A549 (cell line): ENCODE measurements around the gene WDR82. TPM values are rescaled to one million over a fixed set of nuclear protein-coding genes. Genes with fewer than 3 reads are reported as not detected.

Experiments used
- ATAC-seq, 2 experiments: fragments of 200-7000 bp in 1 of 2; fragments of >200 bp in 1 of 2; cut with Nextera tagmentation in 1 of 2; cut with Tn5 transposase in 1 of 2; 3 replicates each; pipeline versions ENCODE4 v1.8.0 to v1.9.1; 2018 to 2020; ENCODE audit warnings: mild to moderate bottlenecking in 1 of 2, moderate library complexity in 1 of 2
- CTCF ChIA-PET: fragments of 300-600 bp; sonication (Branson Sonifier 250); formaldehyde crosslinking; extraction: SDS; loops from one replicate; lab custom pipeline; 2021; ENCODE audit warnings: antibody characterized with exemption, inconsistent platforms; lab: Yijun Ruan, JAX
- POLR2A ChIA-PET: fragments of 350-600 bp; formaldehyde crosslinking; extraction: SDS; loops from one replicate; lab custom pipeline; 2021; ENCODE audit warnings: antibody characterized with exemption, inconsistent platforms; lab: Yijun Ruan, JAX
- DNase-seq, 2 experiments: peaks; one replicate each; pipeline versions ENCODE4 v3.0.0 to v3.0.0-alpha.2; 2011 to 2016; ENCODE audit warnings: low read depth in 1 of 2, low spot score in 1 of 2
- FAIRE-seq: peaks from 2 replicates; lab custom pipeline; 2011; peaks lifted over from hg19 to GRCh38; lab: Jason Lieb, UNC
- H3K27ac ChIP-seq, 2 experiments: fragments of >200 bp; sonication (Bioruptor Twin); formaldehyde crosslinking; 3 replicates each; pipeline ENCODE4 v1.5.1; 2016 to 2017
- H3K4me1 ChIP-seq: fragments of >200 bp; sonication (Bioruptor Twin); formaldehyde crosslinking; 3 replicates; pipeline ENCODE4 v1.6.1; 2016
- H3K4me2 ChIP-seq: fragments of >200 bp; sonication (Bioruptor Twin); formaldehyde crosslinking; 3 replicates; pipeline ENCODE4 v1.6.1; 2016
- H3K4me3 ChIP-seq: fragments of >200 bp; sonication (Bioruptor Twin); formaldehyde crosslinking; 3 replicates; pipeline ENCODE4 v1.5.1; 2016
- H3K9me3 ChIP-seq: fragments of >200 bp; sonication (Bioruptor Twin); formaldehyde crosslinking; 3 replicates; pipeline ENCODE4 v1.6.1; 2016
- BHLHE40 ChIP-seq: IDR thresholded peaks from 2 replicates; pipeline ENCODE4 v1.6.1; 2012; ENCODE audit warnings: low read depth, low read length, inconsistent platforms
- CBX2 ChIP-seq: fragments of 200-600 bp; sonication (generic); IDR thresholded peaks from 2 replicates; pipeline ENCODE4 v1.6.1; 2016; ENCODE audit warnings: low read depth, mild to moderate bottlenecking, borderline replicate concordance
- CHD4 ChIP-seq: fragments of 200-600 bp; sonication (generic); IDR thresholded peaks from 2 replicates; pipeline ENCODE4 v1.6.1; 2016; ENCODE audit warnings: antibody characterized with exemption, mild to moderate bottlenecking, borderline replicate concordance
- EHF ChIP-seq: fragments of 250-450 bp; sonication (Bioruptor Pico); IDR thresholded peaks from 2 replicates; pipeline ENCODE4 v1.5.0; 2020; ENCODE audit warnings: mild to moderate bottlenecking
- EHMT2 ChIP-seq: fragments of 200-600 bp; sonication (generic); IDR thresholded peaks from 2 replicates; pipeline ENCODE4 v1.6.1; 2016; ENCODE audit warnings: antibody characterized with exemption, low read depth, mild to moderate bottlenecking, moderate library complexity
- FOXS1 ChIP-seq: fragments of 250-450 bp; sonication (Bioruptor Pico); IDR thresholded peaks from 2 replicates; pipeline ENCODE4 v1.5.0; 2020; ENCODE audit warnings: mild to moderate bottlenecking, moderate library complexity
- HDAC2 ChIP-seq: fragments of 200-600 bp; sonication (generic); IDR thresholded peaks from 2 replicates; pipeline ENCODE4 v1.6.1; 2016
- HOXB13 ChIP-seq: fragments of 250-450 bp; sonication (Bioruptor Pico); IDR thresholded peaks from 2 replicates; pipeline ENCODE4 v1.5.0; 2020; ENCODE audit warnings: low read depth, mild to moderate bottlenecking, moderate library complexity
- JUNB ChIP-seq: fragments of >200 bp; sonication (Bioruptor Twin); formaldehyde crosslinking; IDR thresholded peaks from 2 replicates; pipeline ENCODE4 v1.6.1; 2016
- KDM1A ChIP-seq: fragments of 200-600 bp; sonication (generic); IDR thresholded peaks from 2 replicates; pipeline ENCODE4 v1.6.1; 2016; ENCODE audit warnings: low read depth, mild to moderate bottlenecking
- MAFK ChIP-seq: fragments of 450-650 bp; IDR thresholded peaks from 2 replicates; pipeline ENCODE4 v1.6.1; 2014; ENCODE audit not compliant: partially characterized antibody
- MYC ChIP-seq: IDR thresholded peaks from 2 replicates; pipeline ENCODE4 v1.6.1; 2012; ENCODE audit warnings: mild to moderate bottlenecking, inconsistent platforms, low read length, improper control_type of control experiment, borderline replicate concordance
- NPAS2 ChIP-seq: fragments of 250-450 bp; sonication (Bioruptor Pico); IDR thresholded peaks from 2 replicates; pipeline ENCODE4 v1.8.0; 2022; ENCODE audit warnings: mild to moderate bottlenecking, moderate library complexity, borderline replicate concordance
- POLR2AphosphoS2 ChIP-seq: conservative IDR thresholded peaks from 2 replicates; pipeline ENCODE4 v1.6.1; 2012; ENCODE audit warnings: low read length, improper control_type of control experiment, inconsistent platforms
- RARB ChIP-seq: fragments of 250-450 bp; sonication (Bioruptor Pico); IDR thresholded peaks from 2 replicates; pipeline ENCODE4 v1.8.0; 2021; ENCODE audit warnings: mild to moderate bottlenecking, moderate library complexity
- RCOR1 ChIP-seq: fragments of 150-350 bp; IDR thresholded peaks from 2 replicates; pipeline ENCODE4 v1.6.1; 2014; ENCODE audit warnings: antibody characterized with exemption, low read length, low read depth
- ZFP36 ChIP-seq: fragments of 450-650 bp; IDR thresholded peaks from 2 replicates; pipeline ENCODE4 v1.6.1; 2014; ENCODE audit warnings: borderline replicate concordance; ENCODE audit not compliant: partially characterized antibody
- WGBS: methylation state at CpG from one replicate; pipeline ENCODE4 v1.1.6; 2017; ENCODE audit errors: missing lambda C conversion rate; 5-methylcytosine and 5-hydroxymethylcytosine counted together
- polyA plus RNA-seq, 4 experiments: library from polyadenylated mRNA; depleted of rRNA in 3 of 4; stranded (reverse); fragments of >200 nt; fragmentation: RNase III in 1 of 4; extraction: RNeasy Plus Mini Kit Qiagen cat#74134 plus additional on column Dnase treatment in 1 of 4; gene quantifications; 2 replicates in 3 of 4; 3 replicates in 1 of 4; pipeline ENCODE4 v1.2.3, GENCODE V29; 2011 to 2017
- TF ChIP-seq, protein P1 (sequence below): fragments of >200 bp; sonication (Bioruptor Twin); formaldehyde crosslinking; IDR thresholded peaks from 3 replicates; pipeline ENCODE4 v1.6.1; 2016
- TF ChIP-seq, protein P2 (sequence below): fragments of >200 bp; sonication (Bioruptor Twin); formaldehyde crosslinking; IDR thresholded peaks from 3 replicates; pipeline ENCODE4 v1.5.1; 2016
- TF ChIP-seq, protein P3 (sequence below): fragments of 450-650 bp; IDR thresholded peaks from 2 replicates; pipeline ENCODE4 v1.6.1; 2014; ENCODE audit warnings: antibody characterized with exemption
- TF ChIP-seq, protein P4 (sequence below): fragments of 150-350 bp; IDR thresholded peaks from 2 replicates; pipeline ENCODE4 v1.6.1; 2014; ENCODE audit warnings: low read depth, mild to moderate bottlenecking, low read length
- TF ChIP-seq, protein P5 (sequence below): IDR thresholded peaks from 2 replicates; pipeline ENCODE4 v1.6.1; 2012; ENCODE audit warnings: low read depth, borderline replicate concordance
- TF ChIP-seq, protein P6 (sequence below): fragments of >200 bp; sonication (Bioruptor Twin); formaldehyde crosslinking; IDR thresholded peaks from 2 replicates; pipeline ENCODE4 v1.6.1; 2016
- TF ChIP-seq, protein P7 (sequence below): IDR thresholded peaks from 2 replicates; pipeline ENCODE4 v1.6.1; 2012

The WDR82 gene
- polyA plus RNA-seq, 2 of the 4 experiments (the other 2 are of a cell fraction): 50.6 to 52.7 TPM

DNA sequence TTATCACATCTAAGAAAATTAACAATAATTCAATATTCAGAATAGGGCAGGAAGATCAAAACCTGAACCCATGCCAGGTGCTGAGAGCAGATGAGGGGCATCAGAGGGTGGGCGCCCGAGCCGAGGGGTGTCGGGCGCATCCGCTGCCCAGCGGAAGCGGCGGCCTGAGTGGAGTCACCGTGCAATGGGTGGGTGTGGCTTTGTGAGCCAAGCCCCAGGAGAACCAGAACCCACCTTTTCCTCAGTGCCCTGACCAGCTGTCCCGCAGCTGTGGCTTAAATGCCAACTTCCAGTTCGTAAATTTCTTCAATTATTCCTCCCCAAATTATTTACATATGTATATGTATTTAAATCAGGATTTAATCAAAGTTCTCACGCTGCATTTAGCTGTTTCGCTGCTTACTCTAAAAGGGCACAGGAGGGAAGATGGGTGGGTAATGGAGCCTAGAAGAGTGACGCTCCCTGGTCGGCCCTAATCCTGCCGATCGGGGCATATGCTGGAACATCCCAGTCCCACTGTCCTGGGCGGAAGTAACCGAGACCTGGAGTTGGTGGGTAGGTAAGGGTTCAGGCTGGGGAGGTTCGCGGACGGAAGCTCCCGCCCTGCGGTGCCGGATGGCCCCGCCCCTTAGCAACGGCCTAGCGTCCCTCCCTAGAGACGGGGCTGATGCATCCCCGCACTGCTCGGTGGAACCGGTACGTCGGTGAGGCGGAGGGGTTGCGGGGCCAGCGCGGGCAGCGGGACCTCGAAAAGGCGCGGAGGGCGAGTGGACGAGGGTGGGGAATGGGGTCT lies 39.0 kb upstream of the WDR82 start:
- H3K9me3 ChIP-seq: no peaks in the 10 kb centered on the region
- no peak for DNase-seq
- no peak overlapping the region for H3K4me2 ChIP-seq
- no peak for ATAC-seq
- H3K4me3 ChIP-seq: no peak overlapping the region
- POLR2A ChIA-PET: no interaction called here
- TF ChIP-seq RARB (CRISPR knock-in tag) (no peak), KDM1A (no peak), MYC (no peak), MAFK (no peak), JUNB (no peak)
- TF ChIP-seq, protein P1, sequence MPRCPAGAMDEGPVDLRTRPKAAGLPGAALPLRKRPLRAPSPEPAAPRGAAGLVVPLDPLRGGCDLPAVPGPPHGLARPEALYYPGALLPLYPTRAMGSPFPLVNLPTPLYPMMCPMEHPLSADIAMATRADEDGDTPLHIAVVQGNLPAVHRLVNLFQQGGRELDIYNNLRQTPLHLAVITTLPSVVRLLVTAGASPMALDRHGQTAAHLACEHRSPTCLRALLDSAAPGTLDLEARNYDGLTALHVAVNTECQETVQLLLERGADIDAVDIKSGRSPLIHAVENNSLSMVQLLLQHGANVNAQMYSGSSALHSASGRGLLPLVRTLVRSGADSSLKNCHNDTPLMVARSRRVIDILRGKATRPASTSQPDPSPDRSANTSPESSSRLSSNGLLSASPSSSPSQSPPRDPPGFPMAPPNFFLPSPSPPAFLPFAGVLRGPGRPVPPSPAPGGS: no peak
- TF ChIP-seq, protein P2, sequence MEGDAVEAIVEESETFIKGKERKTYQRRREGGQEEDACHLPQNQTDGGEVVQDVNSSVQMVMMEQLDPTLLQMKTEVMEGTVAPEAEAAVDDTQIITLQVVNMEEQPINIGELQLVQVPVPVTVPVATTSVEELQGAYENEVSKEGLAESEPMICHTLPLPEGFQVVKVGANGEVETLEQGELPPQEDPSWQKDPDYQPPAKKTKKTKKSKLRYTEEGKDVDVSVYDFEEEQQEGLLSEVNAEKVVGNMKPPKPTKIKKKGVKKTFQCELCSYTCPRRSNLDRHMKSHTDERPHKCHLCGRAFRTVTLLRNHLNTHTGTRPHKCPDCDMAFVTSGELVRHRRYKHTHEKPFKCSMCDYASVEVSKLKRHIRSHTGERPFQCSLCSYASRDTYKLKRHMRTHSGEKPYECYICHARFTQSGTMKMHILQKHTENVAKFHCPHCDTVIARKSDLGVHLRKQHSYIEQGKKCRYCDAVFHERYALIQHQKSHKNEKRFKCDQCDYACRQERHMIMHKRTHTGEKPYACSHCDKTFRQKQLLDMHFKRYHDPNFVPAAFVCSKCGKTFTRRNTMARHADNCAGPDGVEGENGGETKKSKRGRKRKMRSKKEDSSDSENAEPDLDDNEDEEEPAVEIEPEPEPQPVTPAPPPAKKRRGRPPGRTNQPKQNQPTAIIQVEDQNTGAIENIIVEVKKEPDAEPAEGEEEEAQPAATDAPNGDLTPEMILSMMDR: no peak
- CTCF ChIA-PET: interaction anchor here (0.8 to 1.7 kb wide), 4 partner anchors 17 to 97 kb away, joined by 3 to 6 read pairs (median 4); no protein-coding TSS in a partner anchor
- 92% methylated on average over 38 of the region's 45 CpGs for WGBS
- H3K4me1 ChIP-seq: peaks cover 16% of the 10 kb centered on the region
- no peak overlapping the region for H3K27ac ChIP-seq
- no peak for FAIRE-seq

DNA sequence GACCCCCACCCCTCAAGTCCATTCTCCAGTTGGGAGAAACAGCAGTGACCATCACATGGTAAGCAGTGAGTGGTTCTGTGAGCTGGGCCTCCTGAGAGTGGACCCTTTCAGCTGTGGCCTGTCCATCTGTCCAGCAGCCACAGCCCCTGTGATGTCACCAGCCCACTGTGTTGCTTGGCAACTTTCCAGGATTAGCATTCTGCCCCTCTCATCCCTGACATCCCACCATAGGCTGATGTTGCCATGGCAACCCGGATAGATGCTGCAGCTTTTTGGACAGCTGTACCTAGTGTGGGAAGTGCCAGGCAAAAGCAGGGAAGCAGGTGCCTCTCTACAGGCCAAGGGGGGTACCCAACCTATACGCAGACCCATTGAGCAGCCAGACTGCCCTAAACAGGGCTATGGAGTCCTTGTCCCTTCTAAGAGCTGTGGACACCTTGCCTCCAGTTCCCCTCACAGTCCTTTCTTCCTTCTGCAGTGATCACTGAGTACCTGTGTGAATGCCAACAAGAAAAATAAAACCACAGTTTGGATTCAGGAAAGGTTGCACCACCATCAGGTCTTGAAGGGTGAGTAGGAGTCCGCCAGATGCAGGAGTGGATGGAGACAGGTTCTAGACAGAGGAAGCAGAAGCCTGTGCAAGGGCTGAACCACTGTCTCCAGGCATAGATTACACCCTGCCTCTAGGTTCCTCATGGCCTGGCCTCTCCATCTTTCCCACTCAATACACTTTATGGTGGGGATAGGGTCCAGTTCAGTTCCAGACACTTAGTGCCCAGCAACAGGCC lies 37.7 kb upstream of the WDR82 start, which contains the start of gene DNAH1:
DNAH1 (plus strand) TSS at position 343 of the 788 bp plus-strand sequence. CDS start 6,124 bp downstream, outside the sequence.
- peaks cover 16% of the 10 kb centered on the region for H3K4me1 ChIP-seq
- no peak for TF ChIP-seq RARB (CRISPR knock-in tag)
- TF ChIP-seq MAFK: no peak
- TF ChIP-seq HOXB13 (CRISPR knock-in tag): no peak
- TF ChIP-seq CHD4: no peak
- no peak for TF ChIP-seq JUNB
- TF ChIP-seq, protein P3, sequence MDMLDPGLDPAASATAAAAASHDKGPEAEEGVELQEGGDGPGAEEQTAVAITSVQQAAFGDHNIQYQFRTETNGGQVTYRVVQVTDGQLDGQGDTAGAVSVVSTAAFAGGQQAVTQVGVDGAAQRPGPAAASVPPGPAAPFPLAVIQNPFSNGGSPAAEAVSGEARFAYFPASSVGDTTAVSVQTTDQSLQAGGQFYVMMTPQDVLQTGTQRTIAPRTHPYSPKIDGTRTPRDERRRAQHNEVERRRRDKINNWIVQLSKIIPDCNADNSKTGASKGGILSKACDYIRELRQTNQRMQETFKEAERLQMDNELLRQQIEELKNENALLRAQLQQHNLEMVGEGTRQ: no peak
- no peak for TF ChIP-seq EHMT2
- no peak for TF ChIP-seq ZFP36
- TF ChIP-seq NPAS2 (CRISPR knock-in tag): no peak
- TF ChIP-seq POLR2AphosphoS2: no peak
- no peak for TF ChIP-seq HDAC2
- TF ChIP-seq, protein P4, sequence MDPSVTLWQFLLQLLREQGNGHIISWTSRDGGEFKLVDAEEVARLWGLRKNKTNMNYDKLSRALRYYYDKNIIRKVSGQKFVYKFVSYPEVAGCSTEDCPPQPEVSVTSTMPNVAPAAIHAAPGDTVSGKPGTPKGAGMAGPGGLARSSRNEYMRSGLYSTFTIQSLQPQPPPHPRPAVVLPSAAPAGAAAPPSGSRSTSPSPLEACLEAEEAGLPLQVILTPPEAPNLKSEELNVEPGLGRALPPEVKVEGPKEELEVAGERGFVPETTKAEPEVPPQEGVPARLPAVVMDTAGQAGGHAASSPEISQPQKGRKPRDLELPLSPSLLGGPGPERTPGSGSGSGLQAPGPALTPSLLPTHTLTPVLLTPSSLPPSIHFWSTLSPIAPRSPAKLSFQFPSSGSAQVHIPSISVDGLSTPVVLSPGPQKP: no peak
- no peak for TF ChIP-seq BHLHE40
- no peak for TF ChIP-seq RCOR1
- TF ChIP-seq, protein P5, sequence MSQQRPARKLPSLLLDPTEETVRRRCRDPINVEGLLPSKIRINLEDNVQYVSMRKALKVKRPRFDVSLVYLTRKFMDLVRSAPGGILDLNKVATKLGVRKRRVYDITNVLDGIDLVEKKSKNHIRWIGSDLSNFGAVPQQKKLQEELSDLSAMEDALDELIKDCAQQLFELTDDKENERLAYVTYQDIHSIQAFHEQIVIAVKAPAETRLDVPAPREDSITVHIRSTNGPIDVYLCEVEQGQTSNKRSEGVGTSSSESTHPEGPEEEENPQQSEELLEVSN: no peak
- TF ChIP-seq EHF (CRISPR knock-in tag): no peak
- TF ChIP-seq, protein P6, sequence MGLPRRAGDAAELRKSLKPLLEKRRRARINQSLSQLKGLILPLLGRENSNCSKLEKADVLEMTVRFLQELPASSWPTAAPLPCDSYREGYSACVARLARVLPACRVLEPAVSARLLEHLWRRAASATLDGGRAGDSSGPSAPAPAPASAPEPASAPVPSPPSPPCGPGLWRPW: no peak
- no peak for TF ChIP-seq FOXS1 (CRISPR knock-in tag)
- TF ChIP-seq CBX2: no peak
- TF ChIP-seq, protein P7, sequence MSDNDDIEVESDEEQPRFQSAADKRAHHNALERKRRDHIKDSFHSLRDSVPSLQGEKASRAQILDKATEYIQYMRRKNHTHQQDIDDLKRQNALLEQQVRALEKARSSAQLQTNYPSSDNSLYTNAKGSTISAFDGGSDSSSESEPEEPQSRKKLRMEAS: no peak
- TF ChIP-seq, all 56 proteins: peak for 0
- Histone ChIP-seq H3K4me3 (no peak within 1 kb of the TSS), H3K27ac (no peak within 1 kb of the TSS; a peak in 1 of 6 replicates), H3K9me3 (no peaks in the 10 kb centered on the region), H3K4me2 (no peak within 1 kb of the TSS)
- no peak for DNase-seq
- no peak for ATAC-seq
- CTCF ChIA-PET: interaction anchor here (0.7 to 1.7 kb wide), 3 partner anchors 23 to 24 kb away, joined by 3 to 6 read pairs (median 4); no protein-coding TSS in a partner anchor
- no peak for FAIRE-seq
- POLR2A ChIA-PET: no interaction called here
- WGBS: 98% methylated on average over 2 of the region's 3 CpGs
